Neutrophil (primary cell): ENCODE results near the gene VGLL4.
"Not testable (repeated sequence)": the region's sequence is repeated elsewhere in the genome, so short reads cannot be mapped to it uniquely, and the experiment has no call there.

Experiments used
- H3K27ac ChIP-seq: fragments of 200-600 bp; sonication (generic); 2 replicates; pipeline ENCODE4 v1.5.1; 2016; ENCODE audit warnings: mild to moderate bottlenecking, moderate library complexity
- H3K27me3 ChIP-seq: fragments of 200-600 bp; sonication (generic); 2 replicates; pipeline ENCODE4 v1.6.0; 2016; ENCODE audit warnings: mild to moderate bottlenecking
- H3K36me3 ChIP-seq: fragments of 200-600 bp; sonication (generic); 2 replicates; pipeline ENCODE4 v1.5.1; 2017
- H3K4me1 ChIP-seq, 2 experiments: fragments of 200-600 bp in 1 of 2; sonication (generic) in 1 of 2; 1 replicate in 1 of 2; 2 replicates in 1 of 2; pipeline versions ENCODE4 v1.5.1 to v1.6.1; 2013 to 2016; ENCODE audit warnings: low read depth in 1 of 2, low read length in 1 of 2, mild to moderate bottlenecking in 1 of 2, moderate library complexity in 1 of 2; ENCODE audit not compliant: control insufficient read depth in 1 of 2, insufficient read depth in 1 of 2
- H3K4me3 ChIP-seq, 2 experiments: fragments of 200-600 bp in 1 of 2; sonication (generic) in 1 of 2; 1 replicate in 1 of 2; 2 replicates in 1 of 2; pipeline ENCODE4 v1.5.1; 2013 to 2016; ENCODE audit warnings: low read depth in 1 of 2, low read length in 1 of 2, mild to moderate bottlenecking in 1 of 2, moderate library complexity in 1 of 2
- H3K9me3 ChIP-seq: fragments of 200-600 bp; sonication (generic); 2 replicates; pipeline ENCODE4 v1.5.1; 2016
- TF ChIP-seq, protein P1 (sequence below): fragments of 200-600 bp; sonication (generic); IDR thresholded peaks from 2 replicates; pipeline ENCODE4 v1.5.1; 2016; ENCODE audit warnings: antibody characterized with exemption

Gene VGLL4, protein sequence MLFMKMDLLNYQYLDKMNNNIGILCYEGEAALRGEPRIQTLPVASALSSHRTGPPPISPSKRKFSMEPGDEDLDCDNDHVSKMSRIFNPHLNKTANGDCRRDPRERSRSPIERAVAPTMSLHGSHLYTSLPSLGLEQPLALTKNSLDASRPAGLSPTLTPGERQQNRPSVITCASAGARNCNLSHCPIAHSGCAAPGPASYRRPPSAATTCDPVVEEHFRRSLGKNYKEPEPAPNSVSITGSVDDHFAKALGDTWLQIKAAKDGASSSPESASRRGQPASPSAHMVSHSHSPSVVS

DNA sequence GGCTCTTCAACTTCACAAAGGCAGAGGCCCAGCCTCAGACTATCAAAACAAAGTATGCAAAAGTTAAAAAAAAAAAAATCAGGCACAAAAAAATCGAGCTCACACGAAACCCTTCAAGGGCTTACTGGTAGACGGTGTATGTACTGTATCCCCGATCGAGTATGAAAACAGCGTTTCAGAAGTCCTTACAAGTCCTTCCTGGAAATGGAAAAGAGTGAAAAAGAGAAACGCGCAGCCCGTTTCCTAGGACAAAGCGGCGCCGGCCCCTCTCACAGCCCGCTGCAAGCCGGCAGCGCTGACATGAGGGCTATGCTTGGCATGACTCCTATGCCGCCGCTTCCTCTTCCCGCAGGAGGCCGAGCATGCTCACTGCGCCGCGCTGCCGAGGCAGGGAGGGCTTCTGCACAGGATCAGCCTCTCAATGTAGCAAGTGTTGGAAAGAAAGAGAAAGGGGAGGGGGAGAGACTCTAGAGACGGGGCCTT, at the start of gene VGLL4:
Gene VGLL4, minus strand, starts transcription at position 311 of the 483 bp plus-strand sequence. CDS start 397 bp downstream, outside the sequence.
- Histone ChIP-seq H3K27me3 (no peaks in the 10 kb centered on the region), H3K36me3 (no peaks in the 10 kb centered on the region), H3K27ac (peak within 1 kb of the TSS; percentile 90), H3K4me1 (peaks cover 10 to 23% of the 10 kb centered on the region in 2 experiments), H3K4me3 (peak within 1 kb of the TSS; percentile 75 to 76), H3K9me3 (no peaks in the 10 kb centered on the region)
- TF ChIP-seq, protein P1, sequence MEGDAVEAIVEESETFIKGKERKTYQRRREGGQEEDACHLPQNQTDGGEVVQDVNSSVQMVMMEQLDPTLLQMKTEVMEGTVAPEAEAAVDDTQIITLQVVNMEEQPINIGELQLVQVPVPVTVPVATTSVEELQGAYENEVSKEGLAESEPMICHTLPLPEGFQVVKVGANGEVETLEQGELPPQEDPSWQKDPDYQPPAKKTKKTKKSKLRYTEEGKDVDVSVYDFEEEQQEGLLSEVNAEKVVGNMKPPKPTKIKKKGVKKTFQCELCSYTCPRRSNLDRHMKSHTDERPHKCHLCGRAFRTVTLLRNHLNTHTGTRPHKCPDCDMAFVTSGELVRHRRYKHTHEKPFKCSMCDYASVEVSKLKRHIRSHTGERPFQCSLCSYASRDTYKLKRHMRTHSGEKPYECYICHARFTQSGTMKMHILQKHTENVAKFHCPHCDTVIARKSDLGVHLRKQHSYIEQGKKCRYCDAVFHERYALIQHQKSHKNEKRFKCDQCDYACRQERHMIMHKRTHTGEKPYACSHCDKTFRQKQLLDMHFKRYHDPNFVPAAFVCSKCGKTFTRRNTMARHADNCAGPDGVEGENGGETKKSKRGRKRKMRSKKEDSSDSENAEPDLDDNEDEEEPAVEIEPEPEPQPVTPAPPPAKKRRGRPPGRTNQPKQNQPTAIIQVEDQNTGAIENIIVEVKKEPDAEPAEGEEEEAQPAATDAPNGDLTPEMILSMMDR, result no peak

DNA sequence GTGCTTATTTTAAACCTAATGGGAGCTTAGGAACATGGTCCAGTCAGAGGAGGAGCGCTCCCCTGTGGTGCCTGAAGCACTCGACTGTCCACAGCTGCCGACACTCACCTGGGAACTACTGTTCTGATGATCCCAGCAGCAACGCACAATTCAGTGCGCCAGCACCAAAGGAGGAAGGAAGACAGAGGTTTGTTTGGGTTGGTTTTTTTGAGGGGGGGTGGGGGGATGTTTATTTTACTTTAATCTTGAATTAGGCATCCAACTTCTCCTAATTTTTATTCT, 48.8 kb upstream of the VGLL4 start:
- peak overlapping the region; percentile 49 for H3K27ac ChIP-seq
- H3K36me3 ChIP-seq, result no peaks in the 10 kb centered on the region
- TF ChIP-seq, protein P1, result no peak
- H3K4me1 ChIP-seq, result peaks cover 35 to 47% of the 10 kb centered on the region in 2 experiments
- no peaks in the 10 kb centered on the region for H3K27me3 ChIP-seq
- no peaks in the 10 kb centered on the region for H3K9me3 ChIP-seq
- peak overlapping the region in 1 of 2 experiments; percentile 24 for H3K4me3 ChIP-seq

DNA sequence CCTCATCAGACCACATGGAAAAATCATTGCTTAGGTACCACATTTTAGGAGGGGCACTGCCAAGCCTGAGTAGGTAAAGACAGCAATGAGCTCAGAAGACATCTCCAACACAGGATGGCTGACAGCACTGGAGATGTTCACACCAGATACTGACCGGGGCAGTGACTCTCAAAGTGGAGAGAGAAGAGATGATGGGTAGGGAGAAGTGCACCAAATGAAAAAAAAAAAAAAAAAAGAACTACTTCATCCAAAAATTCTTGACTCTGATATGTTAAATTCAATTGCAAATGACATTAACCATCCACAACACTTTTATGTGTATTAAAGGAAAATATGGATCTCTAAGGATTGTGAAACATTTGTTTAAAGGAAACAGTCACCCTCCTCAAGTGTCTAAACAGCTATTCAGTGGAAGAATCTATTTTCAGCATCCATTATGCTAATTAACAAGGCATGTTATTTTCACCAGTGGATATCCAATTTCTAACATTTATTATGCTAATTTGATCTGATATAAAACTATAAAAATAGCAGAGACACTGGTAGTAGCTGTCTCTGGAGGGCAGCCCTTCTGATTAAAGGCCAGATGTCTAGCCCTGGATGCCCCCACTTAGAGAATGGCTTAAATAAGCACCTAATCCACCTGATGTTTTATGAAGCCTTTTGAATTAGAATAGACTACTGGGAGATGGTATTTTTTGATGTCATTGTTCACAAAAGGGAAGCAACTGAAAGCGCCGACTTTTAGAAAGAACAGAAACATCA, 48.2 kb upstream of the VGLL4 start:
- Histone ChIP-seq H3K9me3 (no peaks in the 10 kb centered on the region), H3K4me3 (peak overlapping the region in 1 of 2 experiments; percentile 24), H3K27ac (peak overlapping the region; percentile 49), H3K4me1 (peaks cover 35 to 47% of the 10 kb centered on the region in 2 experiments), H3K36me3 (no peaks in the 10 kb centered on the region), H3K27me3 (no peaks in the 10 kb centered on the region)
- TF ChIP-seq, protein P1, result no peak

DNA sequence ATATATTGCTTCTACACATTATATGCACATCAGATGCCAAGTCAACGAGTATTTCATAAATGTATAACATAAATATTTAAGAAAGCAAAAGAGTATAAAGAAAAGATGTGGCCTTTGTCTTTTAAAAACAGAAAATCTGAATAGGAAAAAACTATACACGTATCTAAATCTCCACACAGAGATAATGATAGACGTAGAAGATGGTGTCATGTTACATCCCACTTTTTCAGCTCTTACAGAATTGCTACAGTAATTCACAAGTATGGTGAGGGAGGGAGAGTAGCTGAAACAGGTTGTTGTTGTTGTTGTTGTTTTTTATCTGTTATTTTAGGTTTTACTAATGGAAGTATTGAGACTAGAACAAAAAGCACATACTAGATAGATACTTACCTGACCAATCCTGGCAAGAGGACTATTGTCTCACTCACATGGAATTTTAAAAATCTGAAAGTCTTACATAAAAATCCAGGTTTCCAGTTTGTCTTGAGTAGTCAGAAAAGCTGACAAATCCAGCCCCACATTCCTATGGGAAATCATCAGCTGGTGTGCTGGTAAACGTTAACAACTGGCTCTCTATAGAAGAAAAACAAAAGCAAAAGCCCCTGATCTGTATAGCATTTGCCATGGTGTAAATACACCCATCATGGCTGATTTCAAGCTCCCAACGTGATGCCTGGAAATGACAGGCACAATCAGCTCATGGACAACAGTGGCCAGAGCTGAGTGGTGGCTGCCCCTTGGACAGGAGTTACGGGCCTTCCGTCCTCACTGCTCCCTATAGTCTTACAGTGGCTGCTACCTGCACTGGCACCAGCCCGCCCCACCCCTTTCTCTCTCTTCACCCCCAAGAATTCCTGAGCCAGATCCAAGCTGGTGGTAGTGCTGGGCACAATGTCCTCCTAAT, 47.4 kb upstream of the VGLL4 start:
- H3K9me3 ChIP-seq, result no peaks in the 10 kb centered on the region
- H3K4me1 ChIP-seq, result peaks cover 35 to 47% of the 10 kb centered on the region in 2 experiments
- H3K4me3 ChIP-seq, result no peak overlapping the region
- H3K36me3 ChIP-seq, result no peaks in the 10 kb centered on the region
- H3K27me3 ChIP-seq, result no peaks in the 10 kb centered on the region
- TF ChIP-seq, protein P1, result no peak
- no peak overlapping the region for H3K27ac ChIP-seq

DNA sequence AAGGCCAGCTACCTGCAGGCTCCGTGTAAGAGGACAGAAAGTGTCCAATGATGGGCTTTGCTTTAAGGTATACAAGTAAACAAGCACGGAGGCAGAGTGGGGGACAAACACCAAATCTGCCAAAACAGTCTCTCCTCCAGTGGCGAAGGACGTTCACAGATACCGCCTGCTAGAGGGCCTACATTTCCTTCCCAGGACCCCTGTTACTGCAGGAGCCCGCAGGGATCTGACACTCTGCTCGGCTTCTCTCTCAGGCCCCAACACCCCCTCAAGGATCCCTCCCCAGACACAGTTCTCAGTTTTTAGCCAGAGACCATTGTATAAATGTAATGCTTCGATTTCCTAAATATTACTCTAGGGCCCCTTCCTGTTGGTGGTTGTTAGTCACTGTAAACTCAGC, 46.0 kb upstream of the VGLL4 start:
- Histone ChIP-seq H3K27ac (no peak overlapping the region), H3K36me3 (no peaks in the 10 kb centered on the region), H3K27me3 (no peaks in the 10 kb centered on the region), H3K9me3 (no peaks in the 10 kb centered on the region), H3K4me1 (peaks cover 25 to 35% of the 10 kb centered on the region in 2 experiments), H3K4me3 (no peak overlapping the region)
- TF ChIP-seq, protein P1, result no peak

DNA sequence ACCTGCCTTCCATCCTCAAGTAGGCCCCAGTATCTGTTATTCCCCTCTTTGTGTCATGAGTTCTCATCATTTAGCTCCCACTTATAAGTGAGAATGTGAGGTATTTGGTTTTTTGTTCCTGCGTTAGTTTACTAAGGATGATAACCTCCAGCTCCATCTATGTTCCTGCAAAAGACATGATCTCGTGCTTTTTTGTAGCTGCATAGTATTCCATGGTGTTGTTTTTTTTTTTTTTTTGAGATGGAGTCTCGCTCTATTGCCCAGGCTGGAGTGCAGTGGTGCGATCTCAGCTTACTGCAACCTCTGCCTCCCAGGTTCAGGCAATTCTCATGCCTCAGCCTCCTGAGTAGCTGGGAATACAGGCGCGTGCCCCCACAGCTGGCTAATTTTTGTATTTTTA, 41.3 kb upstream of the VGLL4 start:
- H3K4me1 ChIP-seq, H3K36me3 ChIP-seq: not testable (repeated sequence)

More for the DNA sequence above, 41.3 kb upstream of the VGLL4 start:
- not testable (repeated sequence) for H3K27me3 ChIP-seq, H3K4me3 ChIP-seq, H3K27ac ChIP-seq, H3K9me3 ChIP-seq
